ENCODE measurements around the gene ZDHHC9.

GRCh38 chrX:129845616-129846190 lies 2.0 kb upstream of the ZDHHC9 start:
- TF ChIP-seq ZHX1 (conservative IDR thresholded peaks at IDR 0.05; ENCODE audit: low read length) (no peak), CEBPZ (IDR thresholded peaks at IDR 0.05; ENCODE audit: borderline replicate concordance, low read depth, low read length) (no peak), TGIF2 (CRISPR knock-in tag; IDR thresholded peaks at IDR 0.05) (no peak), NR2C1 (IDR thresholded peaks at IDR 0.05) (no peak), NR2C1 (tag; IDR thresholded peaks at IDR 0.05) (no peak), ZNF408 (CRISPR knock-in tag; IDR thresholded peaks at IDR 0.05; ENCODE audit: low read depth) (no peak), SMC3 (conservative IDR thresholded peaks at IDR 0.05; ENCODE audit: insufficient read depth, low read depth, low read length) (no peak), TARDBP (IDR thresholded peaks at IDR 0.05) (no peak), ZNF140 (CRISPR knock-in tag; IDR thresholded peaks at IDR 0.05) (no peak), SMARCC2 (IDR thresholded peaks at IDR 0.05; ENCODE audit: low read depth) (no peak), TAF1 (IDR thresholded peaks at IDR 0.05; ENCODE audit: control insufficient read depth, extremely low read depth, insufficient read depth, low read length, severe bottlenecking) (no peak)

Data from K562 (cell line).